CD4-positive, alpha-beta T cell treated with Interleukin-12 subunit alpha and Interleukin-12 subunit beta, for 1 hour (primary cell): ENCODE data around the gene CNBP.

ENCODE experiments used
- DNase-seq: peaks from one replicate; pipeline ENCODE4 v3.0.0-alpha.2; 2020

CNBP gene

DNA sequence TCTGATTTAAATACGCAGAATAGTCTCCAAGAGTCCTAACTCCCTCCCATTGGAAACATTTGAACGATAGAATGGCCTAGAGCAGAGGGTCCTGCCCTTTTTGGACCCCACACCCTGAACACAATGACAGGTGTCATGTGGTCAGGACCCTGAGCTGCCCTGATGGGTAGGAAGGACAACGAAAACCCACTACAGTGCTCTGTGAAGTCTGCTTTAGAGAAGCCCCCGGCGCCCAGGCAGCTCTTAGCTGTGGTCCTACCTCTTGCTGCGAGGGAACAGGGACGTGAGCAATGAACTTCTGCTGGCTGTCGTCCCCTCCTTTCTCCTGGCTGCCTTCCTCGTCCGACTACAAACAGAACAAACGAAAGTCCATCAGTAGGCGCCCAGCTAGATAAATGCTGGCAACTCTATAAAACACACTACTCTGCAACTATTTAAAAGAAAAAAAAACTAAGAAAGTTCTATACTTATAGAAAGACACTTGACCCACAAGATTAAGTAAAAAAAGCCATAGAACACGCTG is 53.3 kb downstream of the CNBP start:
- DNase-seq = no peak

DNA sequence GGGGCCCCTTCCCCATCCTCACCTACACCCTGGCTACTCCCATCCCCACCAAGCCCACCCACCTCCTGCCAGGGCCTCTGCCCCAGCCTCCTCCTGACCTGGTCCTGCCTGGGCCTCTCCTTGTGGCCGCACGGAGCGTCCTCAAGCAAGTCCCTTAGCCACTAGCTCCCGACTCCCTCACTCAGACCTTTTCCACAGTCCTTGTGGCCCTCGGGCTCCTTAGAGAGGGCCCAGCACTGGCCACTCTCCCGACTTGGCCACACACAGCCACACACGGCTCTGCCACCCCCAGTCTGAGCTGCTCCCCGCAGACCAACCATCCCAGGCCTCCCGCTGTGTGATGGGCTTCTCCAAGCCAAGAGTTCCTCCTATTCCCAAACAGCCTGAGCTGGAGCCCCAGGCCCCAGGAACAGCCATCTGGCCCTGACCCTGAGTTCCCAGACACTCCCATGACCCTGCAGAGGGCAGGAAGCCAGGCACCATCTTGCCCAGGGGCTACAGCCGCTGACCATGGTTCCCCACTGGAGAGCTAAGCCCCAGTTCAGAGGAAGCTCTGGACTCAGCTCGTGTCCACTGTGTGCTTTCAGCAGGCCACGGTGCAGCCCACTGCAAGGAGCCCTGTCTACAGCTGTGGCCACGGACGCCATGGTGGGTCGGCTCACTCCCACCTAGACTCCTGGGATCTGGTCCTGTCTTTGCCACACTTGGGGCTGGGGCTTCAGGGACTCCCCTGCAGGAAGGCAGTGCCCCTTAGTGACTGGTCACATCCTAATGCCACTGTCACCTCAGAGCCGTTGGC is 55.1 kb downstream of the CNBP start:
- no peak for DNase-seq

DNA sequence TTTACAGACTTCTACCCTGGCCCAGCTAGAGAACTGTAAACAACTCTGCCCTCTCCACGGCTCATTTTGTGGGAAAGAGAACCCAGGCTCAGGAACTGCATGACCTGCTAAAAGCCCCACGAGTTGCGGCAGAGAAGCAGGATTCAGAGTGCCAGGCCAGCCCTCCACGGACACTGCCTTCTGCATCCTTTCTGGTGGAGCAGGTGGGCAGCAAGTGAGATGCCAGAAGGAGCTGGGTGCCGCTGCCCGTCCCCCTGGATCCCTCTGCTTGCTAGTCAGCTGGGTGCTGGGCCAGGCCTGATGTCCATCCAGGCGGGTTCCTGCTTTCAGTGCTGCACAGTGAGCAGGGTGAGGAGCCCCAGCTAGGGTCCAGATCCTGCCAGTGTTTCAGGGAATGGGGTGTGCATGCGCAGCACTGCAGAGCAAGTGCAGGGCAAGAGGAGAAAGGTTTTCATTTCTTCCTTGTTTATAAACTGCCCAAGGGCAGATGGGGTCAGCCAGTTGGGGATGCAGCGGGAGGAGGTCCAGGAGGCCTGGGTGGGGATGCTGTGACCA is 56.9 kb downstream of the CNBP start:
- no peak for DNase-seq

DNA sequence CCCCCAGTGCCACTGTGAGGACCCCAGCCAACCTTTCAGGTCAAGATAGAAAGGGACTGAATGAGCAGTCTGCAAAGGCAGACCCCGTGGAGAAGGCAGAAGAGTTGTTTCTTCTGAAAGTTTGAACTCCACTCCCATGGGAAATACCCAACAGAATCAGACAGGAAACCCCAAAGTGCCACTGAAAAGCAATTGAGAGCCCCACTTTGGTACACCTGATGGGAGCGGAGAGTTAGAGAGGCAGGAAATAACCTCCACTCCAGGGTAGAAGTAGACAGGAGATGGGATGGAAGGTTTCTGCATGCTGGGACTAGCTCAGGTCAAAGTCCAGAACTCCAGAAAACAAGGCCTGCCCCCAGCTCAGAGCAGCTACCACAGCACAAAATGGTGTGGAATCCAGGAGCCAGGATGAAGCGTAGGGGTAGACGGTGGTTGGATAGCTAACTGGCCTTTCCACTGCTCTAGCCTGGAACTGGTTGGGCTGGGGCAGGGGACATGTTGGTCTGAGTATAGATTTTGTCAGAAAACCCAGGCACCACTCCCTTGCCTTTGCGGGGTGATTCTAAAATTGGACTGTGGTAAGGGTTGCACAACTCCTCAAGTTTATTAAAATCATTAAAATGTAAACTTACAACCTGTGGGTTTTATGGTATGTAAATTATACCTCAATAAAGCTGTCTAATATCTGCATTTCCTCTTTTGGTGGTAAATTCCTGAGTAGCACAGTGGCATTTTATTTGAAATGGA is 60.2 kb downstream of the CNBP start:
- peak; percentile 29 for DNase-seq

DNA sequence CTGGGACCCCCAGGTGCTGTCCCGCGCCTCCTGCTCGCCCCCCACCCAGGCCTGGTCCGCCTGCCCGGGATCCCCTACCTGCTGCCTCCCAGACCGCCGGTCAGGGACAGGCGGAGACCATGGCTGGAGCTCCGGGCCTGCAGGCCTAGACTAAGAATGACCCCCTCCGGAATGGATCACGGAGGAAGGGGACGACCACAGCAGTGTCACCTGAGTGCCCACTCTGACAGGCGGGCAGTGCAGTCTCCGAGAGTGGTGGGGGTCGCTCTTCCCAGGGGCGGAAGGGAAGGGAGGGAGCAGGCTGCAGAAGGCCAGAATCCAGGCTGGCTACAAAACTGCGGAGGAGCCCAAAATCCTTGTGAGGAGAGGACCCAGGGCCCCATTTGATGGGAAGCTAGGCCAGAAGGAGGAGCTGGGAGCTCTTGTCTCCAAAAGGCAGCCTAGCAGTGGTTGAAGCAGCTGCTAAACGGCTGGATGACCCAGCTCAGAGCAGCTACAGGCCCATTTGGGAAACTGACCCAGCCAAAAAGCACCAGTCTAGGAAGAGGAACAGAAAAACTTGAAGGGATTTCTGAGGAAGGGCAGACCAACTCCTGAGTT is 61.2 kb downstream of the CNBP start:
- peak; percentile 16 for DNase-seq

DNA sequence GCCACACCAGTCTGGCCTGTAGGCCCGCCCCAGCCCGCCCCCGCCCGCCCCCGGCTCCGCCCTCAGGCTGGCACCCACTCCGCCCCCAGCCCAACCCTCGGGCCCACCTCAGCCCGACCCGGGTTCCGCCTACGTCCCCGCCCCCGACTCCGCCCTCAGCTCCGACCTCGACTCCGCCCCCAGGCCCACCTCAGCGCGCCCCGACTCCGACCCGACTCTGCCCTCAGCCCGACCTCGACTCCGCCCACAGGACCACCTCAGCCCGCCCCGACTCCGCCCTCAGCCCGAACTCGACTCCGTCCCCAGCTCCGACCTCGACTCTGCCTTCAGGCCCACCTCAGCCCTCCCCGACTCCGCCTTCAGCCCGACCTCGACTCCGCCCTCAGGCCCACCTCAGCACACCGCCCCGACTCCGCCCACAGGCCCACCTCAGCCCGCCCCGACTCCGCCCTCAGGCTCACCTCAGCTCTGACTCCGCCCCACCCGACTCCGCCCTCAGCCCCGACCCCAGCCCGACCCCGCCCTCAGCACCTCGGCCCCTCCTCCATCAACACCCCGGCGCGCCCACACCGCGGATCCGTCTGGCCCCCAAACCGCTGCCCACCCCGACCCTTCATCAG is 61.8 kb downstream of the CNBP start, which contains the start of gene RAB43:
TSS of gene RAB43 (minus strand) at position 13 of the 620 bp plus-strand sequence. CDS start 315 bp downstream, outside the sequence.
- peak; percentile 92 for DNase-seq

DNA sequence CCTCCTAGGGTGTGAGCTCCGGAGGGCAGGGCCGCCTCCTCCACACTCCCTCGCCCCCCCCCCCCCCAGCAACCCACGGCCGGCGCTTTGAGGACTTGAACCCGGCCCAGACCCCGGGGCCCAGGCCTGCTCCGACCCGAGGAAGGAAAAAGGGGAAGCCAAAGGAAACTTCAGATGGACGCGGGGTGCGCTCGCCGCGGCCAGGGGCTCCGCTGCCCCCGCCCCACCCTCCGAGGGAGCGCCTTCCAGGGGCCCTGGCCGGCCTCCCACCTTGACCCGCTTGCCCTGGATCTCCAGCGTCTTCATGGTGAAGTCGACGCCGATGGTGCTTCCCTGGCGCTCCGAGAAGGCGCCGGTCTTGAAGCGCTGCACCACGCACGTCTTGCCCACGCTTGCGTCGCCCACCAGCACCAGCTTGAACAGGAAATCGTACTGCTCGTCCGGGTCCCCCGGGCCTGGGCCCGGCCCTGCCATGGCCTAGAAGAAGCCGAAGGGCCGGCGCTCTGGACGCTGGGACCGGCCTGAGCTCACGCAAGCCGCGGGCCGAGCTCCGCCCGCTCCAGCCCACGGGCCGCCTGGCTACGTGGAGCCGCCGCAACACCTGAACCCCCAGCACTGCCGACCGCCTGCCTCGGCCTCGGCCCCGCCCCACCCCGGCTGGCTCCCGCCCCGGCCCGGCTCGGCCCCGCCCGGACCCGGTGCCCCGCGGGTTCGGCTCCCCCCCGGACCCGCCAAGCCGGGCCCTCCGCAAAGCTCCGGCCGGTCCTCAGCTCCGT is 62.5 kb downstream of the CNBP start:
- DNase-seq = no peak

DNA sequence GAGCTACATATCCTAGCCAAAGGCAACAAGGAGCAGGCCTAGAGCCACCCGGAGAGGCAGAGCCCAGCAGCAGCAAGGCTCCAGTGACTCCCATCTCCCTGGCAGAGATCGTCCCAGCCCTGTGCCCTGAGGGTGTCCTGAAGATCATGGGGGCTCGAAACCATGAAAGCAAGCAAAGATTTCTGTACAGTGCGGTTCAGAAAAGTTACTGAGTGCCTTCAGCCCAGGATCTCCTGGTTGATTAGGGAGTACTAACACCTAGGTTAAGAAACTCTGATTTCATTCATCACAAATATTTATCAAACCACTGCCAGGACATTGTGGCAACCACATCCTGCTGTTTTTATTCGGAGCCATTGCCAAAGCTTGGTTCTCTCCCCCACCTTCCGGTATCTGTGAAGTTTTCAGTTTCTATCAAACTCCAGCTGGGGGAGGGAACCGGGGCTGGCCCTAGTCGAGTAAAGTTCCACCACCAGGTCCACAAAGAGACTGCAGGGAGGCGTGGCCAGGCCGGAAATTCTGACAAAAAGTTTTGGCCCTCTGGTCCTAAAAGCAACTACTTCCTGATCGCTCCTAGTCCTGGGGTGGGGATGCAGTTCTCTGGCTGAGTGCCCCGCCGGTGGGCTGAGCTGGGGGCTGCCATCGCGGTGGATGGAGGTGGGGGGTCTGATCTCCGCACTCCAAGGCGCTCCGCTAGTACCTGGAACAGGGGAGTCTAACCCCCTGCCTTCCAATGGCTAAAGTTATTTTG is 63.3 kb downstream of the CNBP start:
- DNase-seq = peak; percentile 93

DNA sequence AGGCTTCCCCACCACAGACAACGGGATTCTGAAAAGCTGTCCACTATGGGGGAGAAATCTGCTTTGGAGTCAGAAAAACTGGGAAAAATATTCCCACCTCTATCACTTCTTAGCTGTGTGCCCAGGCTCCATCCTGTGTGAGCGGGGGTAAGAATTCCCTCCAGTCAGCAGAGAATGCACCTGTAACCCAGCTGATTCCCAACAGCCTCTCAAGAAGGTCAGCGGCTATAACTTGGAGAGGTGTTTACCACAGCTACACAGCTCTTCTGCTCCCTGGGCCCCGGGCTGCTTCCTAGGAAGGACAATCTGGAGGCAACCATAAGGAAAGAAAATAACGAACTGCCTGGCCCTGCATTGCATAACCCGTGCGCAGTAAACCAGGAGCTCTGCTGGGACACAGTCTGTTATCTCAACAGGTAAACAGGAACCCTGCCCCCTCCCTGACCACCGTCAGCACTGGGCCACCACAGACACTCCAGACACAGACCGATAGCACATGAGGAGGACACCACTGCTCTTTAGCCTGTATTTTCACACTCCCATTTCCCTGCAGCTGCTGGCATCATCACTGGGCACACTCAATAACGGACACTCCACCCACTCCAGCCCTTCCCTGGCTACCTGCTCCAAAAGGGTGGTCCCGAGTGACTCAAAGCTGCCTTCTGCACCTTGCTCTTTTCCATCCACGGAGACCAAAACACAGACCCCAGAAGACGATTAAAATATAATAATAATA is 64.2 kb downstream of the CNBP start:
- DNase-seq = peak; percentile 23

DNA sequence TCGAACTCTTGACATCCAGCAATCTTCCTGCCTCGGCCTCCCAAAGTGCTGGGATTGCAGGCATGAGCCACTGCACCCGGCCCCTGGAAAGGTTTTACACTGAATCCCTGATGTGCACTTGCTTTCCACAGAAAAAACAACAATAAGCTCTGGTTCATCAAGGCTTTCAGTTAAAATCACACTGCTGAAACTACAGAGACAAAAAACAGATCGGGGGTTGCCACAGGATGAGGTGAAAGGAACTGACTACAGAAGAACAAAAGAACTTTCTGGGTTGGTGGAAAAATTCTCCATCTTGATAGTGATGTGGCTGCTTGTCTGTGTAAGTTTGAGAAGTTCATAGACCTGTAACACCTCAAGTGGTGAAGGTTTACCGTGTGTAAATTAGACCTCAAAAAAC is 65.0 kb downstream of the CNBP start:
- peak; percentile 84 for DNase-seq
